Activated CD8-positive, alpha-beta T cell treated with anti-CD3 and anti-CD28 coated beads for 36 hours (primary cell): ENCODE data around the gene PTPN14. TPM values are rescaled to one million over a fixed set of nuclear protein-coding genes. Genes with fewer than 3 reads are reported as not detected.

Source experiments
- ATAC-seq: fragments of 200-7000 bp; cut with Tn5 transposase; one replicate; pipeline ENCODE4 v1.10.0; 2021; ENCODE audit warnings: mild to moderate bottlenecking, moderate library complexity
- CTCF ChIA-PET: fragments of 350-600 bp; sonication (Branson Sonifier 250); formaldehyde crosslinking; loops from one replicate; lab custom pipeline; 2021; ENCODE audit warnings: antibody characterized with exemption; lab: Charles Lee
- POLR2A ChIA-PET: fragments of 350-600 bp; sonication (Branson Sonifier 250); formaldehyde crosslinking; loops from one replicate; lab custom pipeline; 2021; ENCODE audit warnings: antibody characterized with exemption; lab: Charles Lee
- DNase-seq: peaks from one replicate; pipeline ENCODE4 v3.0.0-alpha.2; 2020
- H3K27ac Mint-ChIP-seq: one replicate; pipeline ENCODE4 v1.8.0; 2021; ENCODE audit warnings: mild to moderate bottlenecking, mixed read lengths
- H3K27me3 Mint-ChIP-seq: one replicate; pipeline ENCODE4 v1.8.0; 2021; ENCODE audit warnings: mixed read lengths
- H3K36me3 Mint-ChIP-seq: one replicate; pipeline ENCODE4 v1.8.0; 2021; ENCODE audit warnings: low read depth, mixed read lengths
- H3K4me1 Mint-ChIP-seq: one replicate; pipeline ENCODE4 v1.8.0; 2021; ENCODE audit warnings: low read depth, mixed read lengths
- H3K4me3 Mint-ChIP-seq: one replicate; pipeline ENCODE4 v1.8.0; 2021; ENCODE audit warnings: mild to moderate bottlenecking, moderate library complexity, mixed read lengths
- H3K9me3 Mint-ChIP-seq: one replicate; pipeline ENCODE4 v1.8.0; 2021; ENCODE audit warnings: mixed read lengths
- CTCF ChIP-seq: fragments of 200-600 bp; IDR thresholded peaks from one replicate; pipeline ENCODE4 v1.8.0; 2022; ENCODE audit warnings: antibody characterized with exemption, mild to moderate bottlenecking
- intact Hi-C: fragments of 100-400 bp; cut with micrococcal nuclease; formaldehyde crosslinking; loops from one replicate; pipeline ENCODE4 v1.10.0; 2022
- total RNA-seq, 2 experiments: library from RNA; stranded (reverse); gene quantifications; one replicate each; pipeline ENCODE4 v1.2.3, GENCODE V29; 2021

Gene PTPN14
- total RNA-seq, 2 experiments from 2014 or later: 0.27 to 0.34 TPM

- intact Hi-C loops: loop anchor here (10.0 kb wide), 1 partner anchor 60 kb away; no protein-coding TSS in a partner anchor
Measured at GRCh38 chr1:214574598-214575411, 23.4 kb upstream of the PTPN14 start.

GRCh38 chr1:214573386-214574318, 22.2 kb upstream of the PTPN14 start:
- CTCF ChIA-PET: interaction anchor here (1.0 to 1.8 kb wide), 2 partner anchors 9 to 54 kb away, joined by 3 to 4 read pairs; no protein-coding TSS in a partner anchor
- DNase-seq (no peak), ATAC-seq (no peak)
- Mint-ChIP-seq H3K36me3 (peaks cover 9% of the 10 kb centered on the region), H3K27me3 (peaks cover 7% of the 10 kb centered on the region), H3K27ac (no peak overlapping the region), H3K4me3 (no peak overlapping the region), H3K9me3 (peaks cover 16% of the 10 kb centered on the region), H3K4me1 (no peaks in the 10 kb centered on the region)
- POLR2A ChIA-PET: no interaction called here
- intact Hi-C loops: loop anchor here (10.0 kb wide), 1 partner anchor 59 kb away; no protein-coding TSS in a partner anchor
- TF ChIP-seq CTCF: no peak

More at GRCh38 chr1:214574598-214575411, 23.4 kb upstream of the PTPN14 start:
- DNase-seq (no peak), ATAC-seq (no peak)
- POLR2A ChIA-PET: no interaction called here
- peaks cover 9% of the 10 kb centered on the region for H3K36me3 Mint-ChIP-seq
- H3K4me1 Mint-ChIP-seq: no peaks in the 10 kb centered on the region
- peaks cover 7% of the 10 kb centered on the region for H3K27me3 Mint-ChIP-seq
- no peak for TF ChIP-seq CTCF
- peaks cover 16% of the 10 kb centered on the region for H3K9me3 Mint-ChIP-seq
- CTCF ChIA-PET: interaction anchor here (1.8 kb wide), 1 partner anchor 8 kb away, joined by 4 read pairs; no protein-coding TSS in a partner anchor
- H3K27ac Mint-ChIP-seq: no peak overlapping the region
- no peak overlapping the region for H3K4me3 Mint-ChIP-seq

GRCh38 chr1:214571281-214571680, 19.9 kb upstream of the PTPN14 start:
- ATAC-seq: no peak
- Mint-ChIP-seq H3K4me3 (no peak overlapping the region), H3K27ac (no peak overlapping the region), H3K27me3 (peaks cover 7% of the 10 kb centered on the region), H3K9me3 (peaks cover 9% of the 10 kb centered on the region), H3K4me1 (no peaks in the 10 kb centered on the region), H3K36me3 (peaks cover 5% of the 10 kb centered on the region)
- ChIA-PET CTCF (interaction anchor here (0.9 kb wide), 1 partner anchor 13 kb away, joined by 3 read pairs; no protein-coding TSS in a partner anchor), POLR2A (no interaction called here)
- no peak for DNase-seq
- TF ChIP-seq CTCF: no peak
- intact Hi-C loops: loop anchor here (10.0 kb wide), 1 partner anchor 56 kb away; no protein-coding TSS in a partner anchor

GRCh38 chr1:214570442-214570841, 19.0 kb upstream of the PTPN14 start:
- no peaks in the 10 kb centered on the region for H3K4me1 Mint-ChIP-seq

More at GRCh38 chr1:214570442-214570841, 19.0 kb upstream of the PTPN14 start:
- POLR2A ChIA-PET: no interaction called here
- Mint-ChIP-seq H3K36me3 (no peaks in the 10 kb centered on the region), H3K4me3 (no peak overlapping the region), H3K9me3 (peaks cover 3% of the 10 kb centered on the region), H3K27me3 (peaks cover 7% of the 10 kb centered on the region), H3K27ac (no peak overlapping the region)
- intact Hi-C loops: loop anchor here (10.0 kb wide), 1 partner anchor 56 kb away; no protein-coding TSS in a partner anchor
- CTCF ChIA-PET: no interaction called here
- ATAC-seq (no peak), DNase-seq (no peak)
- no peak for TF ChIP-seq CTCF
